K562 (cell line): Measurements from ENCODE around the gene NDUFB10. TPM values are rescaled to one million over a fixed set of nuclear protein-coding genes. Genes with fewer than 3 reads are reported as not detected.

Experiments used
- CREB3 ChIP-seq: fragments of 450-650 bp; conservative IDR thresholded peaks from 2 replicates; pipeline ENCODE4 v1.6.1; 2016; ENCODE audit warnings: missing genetic modification characterization, low read depth, mild to moderate bottlenecking, missing compliant biosample characterization, moderate library complexity
- ELF4 ChIP-seq: fragments of 450-650 bp; formaldehyde crosslinking; IDR thresholded peaks from 2 replicates; pipeline ENCODE4 v1.4.0; 2022; ENCODE audit warnings: missing genetic modification characterization
- HMGXB4 ChIP-seq: sonication (generic); formaldehyde crosslinking; IDR thresholded peaks from 2 replicates; pipeline ENCODE4 v1.8.1; 2023; ENCODE audit warnings: mild to moderate bottlenecking, missing genetic modification reagents
- ID3 ChIP-seq, 2 experiments: fragments of 250-450 bp in 1 of 2; fragments of 450-650 bp in 1 of 2; sonication (Bioruptor Pico) in 1 of 2; IDR thresholded peaks; 2 replicates each; pipeline versions ENCODE4 v1.6.1 to v1.8.0; 2016 to 2021; ENCODE audit warnings: mild to moderate bottlenecking in 2 of 2, moderate library complexity in 2 of 2, missing compliant biosample characterization in 1 of 2, missing genetic modification characterization in 1 of 2
- NR2C2 ChIP-seq, 2 experiments: fragments of 200-800 bp in 1 of 2; sonication (Bioruptor generic) in 1 of 2; sonication (generic) in 1 of 2; formaldehyde crosslinking in 1 of 2; IDR thresholded peaks; 2 replicates each; pipeline versions ENCODE4 v1.6.1 to v1.8.0; 2016 to 2022; ENCODE audit warnings: mild to moderate bottlenecking in 1 of 2, missing compliant biosample characterization in 1 of 2, missing genetic modification characterization in 1 of 2, missing genetic modification reagents in 1 of 2
- SAP30 ChIP-seq: fragments of 200-600 bp; sonication (generic); IDR thresholded peaks from 2 replicates; pipeline ENCODE4 v1.6.1; 2012; ENCODE audit warnings: borderline replicate concordance, low read depth, mild to moderate bottlenecking, moderate library complexity, low read length, control low read depth, inconsistent platforms; ENCODE audit not compliant: insufficient read depth, poor library complexity, severe bottlenecking
- SMAD4 ChIP-seq: fragments of 250-450 bp; sonication (Bioruptor Pico); conservative IDR thresholded peaks from 2 replicates; pipeline ENCODE4 v1.8.0; 2021; ENCODE audit warnings: inconsistent platforms, mild to moderate bottlenecking, moderate library complexity
- TFAP4 ChIP-seq: sonication (generic); formaldehyde crosslinking; IDR thresholded peaks from 2 replicates; pipeline ENCODE4 v1.8.0; 2022; ENCODE audit warnings: missing genetic modification reagents, mild to moderate bottlenecking, moderate library complexity, borderline replicate concordance
- VEZF1 ChIP-seq: fragments of 200-800 bp; sonication (Bioruptor generic); IDR thresholded peaks from 2 replicates; pipeline ENCODE4 v1.6.1; 2017; ENCODE audit warnings: missing genetic modification characterization, missing compliant biosample characterization
- ZBTB1 ChIP-seq: sonication (generic); formaldehyde crosslinking; IDR thresholded peaks from 2 replicates; pipeline ENCODE4 v1.8.1; 2023; ENCODE audit warnings: missing genetic modification reagents, low read depth, mild to moderate bottlenecking, borderline replicate concordance
- ZNF12 ChIP-seq: sonication (generic); formaldehyde crosslinking; IDR thresholded peaks from 2 replicates; pipeline ENCODE4 v1.4.0; 2020; ENCODE audit warnings: mild to moderate bottlenecking, missing genetic modification reagents
- ZNF324 ChIP-seq: fragments of 250-450 bp; sonication (Bioruptor Pico); IDR thresholded peaks from 2 replicates; pipeline ENCODE4 v1.4.0; 2020; ENCODE audit warnings: mild to moderate bottlenecking
- polyA plus RNA-seq, 8 experiments: library from polyadenylated mRNA; depleted of rRNA in 4 of 8; stranded (reverse) in 5 of 8; unstranded in 3 of 8; fragments of >200 nt; fragmentation: Nextera tagmentation in 2 of 8; fragmentation: Illumina TruSeq in 1 of 8; extraction: Ambion mirVana in 2 of 8; extraction: Trizol in 1 of 8; gene quantifications; 2 replicates each; pipeline versions ENCODE4 v1.2.1 to v1.2.3, GENCODE V29; 2011 to 2014; ENCODE audit warnings: inconsistent platforms in 1 of 8, missing spikeins in 1 of 8
- total RNA-seq, 7 experiments: library from RNA; depleted of rRNA in 6 of 7; stranded (reverse); fragments of >200 nt in 6 of 7; fragmentation: Illumina TruSeq in 2 of 7; extraction: Trizol in 2 of 7; gene quantifications; 2 replicates each; pipeline versions ENCODE4 v1.2.1 to v1.2.3, GENCODE V29; 2011 to 2021; ENCODE audit warnings: low replicate concordance in 1 of 7

The NDUFB10 gene
- total and polyA plus RNA-seq, 9 of the 15 experiments (the other 6 are each of a cell fraction or from before 2014, with no cell fraction given), result 69.3 to 527 (median 161) TPM

- TF ChIP-seq VEZF1 (CRISPR knock-in tag) (no peak), HMGXB4 (0 out of 2 replicates have a peak, but pooled peaks have one; percentile 18), CREB3 (tag) (0 out of 2 replicates have a peak, but pooled peaks have one; percentile 26), SMAD4 (CRISPR knock-in tag) (no peak), ZBTB1 (CRISPR knock-in tag) (0 out of 2 replicates have a peak, but pooled peaks have one; percentile 16), ZNF12 (CRISPR knock-in tag) (0 out of 2 replicates have a peak, but pooled peaks have one; percentile 26), ZNF324 (no peak), SAP30 (no peak), ID3 (CRISPR knock-in tag; IDR thresholded peaks at IDR 0.05) (no peak), ID3 (tag; IDR thresholded peaks at IDR 0.05) (peak; percentile 86), NR2C2 (CRISPR knock-in tag; IDR thresholded peaks at IDR 0.05) (0 out of 2 replicates have a peak, but pooled peaks have one; percentile 62), NR2C2 (tag; IDR thresholded peaks at IDR 0.05) (no peak), ELF4 (CRISPR knock-in tag) (no peak), TFAP4 (CRISPR knock-in tag) (0 out of 2 replicates have a peak, but pooled peaks have one; percentile 57)
Observed at GRCh38 chr16:1991588-1991947, 32.2 kb downstream of the NDUFB10 start (continued).
